NCI-H2081 treated with DMSO at 0.1 percent for 48 hours (cell line): ENCODE results near the gene PXDN.
A peak's percentile ranks its signal among the peaks of the same experiment; 100 is the strongest.
"Not testable (repeated sequence)": the region's sequence is repeated elsewhere in the genome, so short reads cannot be mapped to it uniquely, and the experiment has no call there.

ENCODE experiments used
- DNase-seq: peaks from one replicate; lab custom pipeline; 2025; lab: John Stamatoyannopoulos, UW

Gene PXDN

DNA sequence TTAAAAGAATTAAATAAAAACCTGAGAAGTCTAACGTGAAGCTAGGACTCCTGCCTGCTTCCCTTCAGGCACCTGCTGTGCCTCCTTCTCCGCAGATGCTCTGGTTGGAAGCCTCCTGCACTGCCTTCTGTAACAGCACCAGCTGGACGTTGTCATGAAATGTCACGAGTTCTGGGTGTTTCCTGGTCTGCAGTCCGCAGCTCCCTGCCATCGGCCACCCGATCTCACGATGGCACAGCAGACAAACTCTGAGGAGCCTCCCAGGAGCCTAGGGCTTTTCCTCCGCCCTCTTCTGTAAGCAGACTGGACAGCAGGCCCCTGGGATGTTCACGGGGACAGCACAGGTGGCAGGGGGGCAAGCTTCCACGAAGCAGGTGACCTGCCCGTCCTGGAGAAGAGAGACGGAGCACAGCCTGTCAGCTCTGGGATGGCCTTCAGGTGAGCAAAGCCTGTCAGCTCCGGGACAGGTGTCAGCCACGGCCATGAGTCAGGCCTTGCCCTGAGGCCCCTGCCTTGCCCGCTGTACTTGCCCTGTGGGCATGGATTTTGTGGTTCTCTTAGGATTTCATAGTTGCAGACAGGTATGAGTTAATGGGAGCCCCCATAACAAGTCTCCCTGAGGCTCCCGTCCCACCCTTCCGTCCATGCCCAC is 110.3 kb downstream of the PXDN start:
- no peak for DNase-seq

DNA sequence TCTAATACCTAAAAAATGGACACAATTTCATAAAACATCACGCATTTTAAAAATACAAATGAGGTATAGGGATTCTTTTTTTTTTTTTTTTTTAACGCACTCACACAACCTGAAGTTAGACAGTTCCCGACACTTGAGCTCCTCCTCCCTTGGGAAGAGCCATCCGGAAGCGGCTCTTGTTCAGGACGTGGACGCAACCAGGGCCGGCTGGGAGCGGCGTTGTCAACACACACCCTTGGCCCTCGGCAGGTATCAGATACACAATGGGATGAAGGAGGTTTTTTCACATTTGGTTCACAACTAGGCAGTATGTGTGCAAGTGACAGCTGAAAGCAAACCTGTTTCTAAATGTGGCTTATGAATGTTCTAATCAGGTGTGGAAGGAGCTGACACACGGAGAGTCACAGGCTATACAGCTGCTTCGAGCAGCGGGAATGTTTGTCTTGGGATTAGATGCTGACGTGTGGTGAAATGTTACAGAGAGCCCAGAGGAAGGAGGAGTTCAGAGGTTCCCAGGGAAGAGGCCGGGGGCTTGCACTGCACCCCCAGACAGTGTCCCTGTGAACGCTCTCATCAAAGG is 111.1 kb downstream of the PXDN start:
- no peak for DNase-seq

DNA sequence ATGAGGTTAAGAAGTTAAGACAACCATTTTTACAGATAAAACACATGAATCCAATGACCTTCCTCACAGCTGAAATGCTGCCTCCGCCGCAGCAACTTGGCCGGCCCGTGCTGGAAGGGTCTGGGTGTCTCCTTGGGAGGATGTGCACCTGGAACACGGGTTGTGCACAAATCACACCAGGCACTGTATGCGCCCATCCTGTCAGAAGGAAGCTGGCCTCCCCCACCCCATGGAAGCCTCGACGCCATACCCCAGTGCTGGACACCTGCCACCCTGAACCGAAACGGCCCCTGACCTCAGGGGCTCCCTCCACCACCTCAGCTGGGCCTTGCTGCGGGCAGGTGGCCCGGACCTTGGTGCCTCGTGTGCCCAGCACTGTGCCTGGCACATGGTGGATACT is 111.8 kb downstream of the PXDN start:
- DNase-seq, result no peak

DNA sequence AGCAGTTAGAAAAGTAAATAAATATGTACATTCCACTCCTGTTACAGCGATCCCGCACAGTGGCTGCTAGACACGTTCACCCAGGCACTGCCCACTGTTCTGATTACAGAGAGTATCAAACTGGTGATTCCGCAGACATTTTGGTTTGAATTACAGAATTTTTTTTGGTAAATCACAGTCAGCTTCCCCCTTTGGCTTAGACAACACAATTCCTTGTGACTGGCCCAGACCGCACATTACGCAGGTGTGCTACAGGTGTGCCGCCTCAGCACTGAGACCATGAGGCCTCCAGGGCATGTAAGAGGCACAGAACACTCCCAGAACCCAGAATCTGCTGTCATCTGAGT is 112.3 kb downstream of the PXDN start:
- no peak for DNase-seq

DNA sequence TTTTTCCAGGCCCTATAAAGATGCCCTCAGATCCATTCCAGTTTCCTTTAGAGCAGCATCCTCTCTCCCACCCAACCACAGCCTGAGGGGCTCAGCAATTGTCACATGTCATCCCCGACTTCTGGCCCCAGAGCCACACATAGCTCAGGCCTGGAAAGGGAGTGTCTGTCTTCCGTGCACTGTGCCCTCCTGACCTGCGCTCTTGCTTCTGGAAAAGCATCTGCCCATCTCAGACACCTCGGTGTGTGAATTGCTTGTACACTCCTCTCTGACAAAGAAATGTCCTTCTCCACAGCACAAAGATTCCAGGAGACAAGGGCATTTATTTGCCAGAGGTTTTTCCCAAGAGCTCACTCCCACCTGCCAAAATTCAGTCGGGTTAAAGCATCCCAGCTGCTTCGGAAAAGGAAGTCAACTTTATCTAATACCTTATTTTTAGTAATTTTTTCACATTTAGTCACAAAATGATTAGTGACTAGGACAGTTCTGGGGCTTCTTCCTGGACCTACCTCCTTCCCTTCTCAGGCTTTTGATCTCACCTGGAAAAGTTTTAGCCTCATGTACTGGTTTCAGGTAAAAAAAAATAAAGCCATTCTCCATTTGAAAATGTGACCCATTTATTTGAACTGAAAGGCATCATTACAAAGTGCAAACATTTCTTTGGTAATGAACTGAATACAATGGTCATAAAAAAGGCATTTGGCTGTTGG is 112.9 kb downstream of the PXDN start:
- no peak for DNase-seq

DNA sequence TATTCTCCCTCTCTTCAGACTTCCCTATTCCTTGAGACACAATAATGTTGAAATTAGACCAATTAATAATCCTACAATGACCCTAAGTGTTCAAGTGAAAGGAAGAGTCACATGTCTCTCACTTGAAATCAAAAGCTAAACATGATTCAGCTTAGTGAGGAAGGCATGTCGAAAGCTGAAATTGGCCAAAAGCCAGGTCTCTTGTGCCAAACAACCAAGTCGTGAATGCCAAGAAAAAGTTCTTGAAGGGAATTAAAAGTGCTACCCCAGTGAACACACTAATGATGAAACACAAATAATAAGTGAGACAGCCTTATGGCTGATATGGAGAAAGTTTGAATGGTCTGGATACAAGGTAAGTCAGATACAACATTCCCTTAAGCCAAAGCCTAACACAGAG is 115.4 kb downstream of the PXDN start:
- DNase-seq, result no peak

DNA sequence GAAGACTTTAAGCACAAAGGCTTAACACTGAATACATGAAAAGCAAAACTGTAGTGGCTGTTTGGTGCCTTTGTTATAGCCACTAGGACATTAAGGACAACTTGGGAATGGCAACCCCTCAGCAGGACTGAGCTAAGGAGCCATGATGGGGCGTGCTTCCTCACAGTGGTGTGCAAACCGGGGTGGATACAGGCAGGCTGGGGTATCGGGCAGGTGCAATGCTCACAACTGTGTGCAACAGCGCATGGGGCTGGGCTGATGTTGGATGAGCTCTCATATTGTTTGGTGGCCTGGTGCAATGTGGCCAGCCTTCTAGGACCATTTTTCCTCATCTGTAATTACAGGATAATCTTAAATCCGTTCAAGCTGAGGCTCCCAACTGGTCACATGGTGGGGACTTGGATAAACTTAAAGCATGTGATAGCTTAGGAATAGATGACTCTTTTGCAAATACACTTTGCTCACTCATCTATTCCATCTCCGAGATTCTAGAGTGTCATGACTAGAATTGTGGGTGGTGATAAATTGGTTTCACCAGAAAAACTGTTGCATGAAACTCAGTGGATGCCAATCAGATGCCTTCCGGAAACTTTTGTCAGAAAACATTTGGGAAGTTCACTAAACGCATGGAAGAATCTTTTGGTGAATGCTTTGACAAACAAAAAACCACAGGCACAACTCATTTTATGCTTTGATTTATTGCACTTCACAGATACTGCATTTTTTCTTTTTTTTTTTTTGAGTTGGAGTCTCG is 116.5 kb downstream of the PXDN start:
- DNase-seq, result no peak

DNA sequence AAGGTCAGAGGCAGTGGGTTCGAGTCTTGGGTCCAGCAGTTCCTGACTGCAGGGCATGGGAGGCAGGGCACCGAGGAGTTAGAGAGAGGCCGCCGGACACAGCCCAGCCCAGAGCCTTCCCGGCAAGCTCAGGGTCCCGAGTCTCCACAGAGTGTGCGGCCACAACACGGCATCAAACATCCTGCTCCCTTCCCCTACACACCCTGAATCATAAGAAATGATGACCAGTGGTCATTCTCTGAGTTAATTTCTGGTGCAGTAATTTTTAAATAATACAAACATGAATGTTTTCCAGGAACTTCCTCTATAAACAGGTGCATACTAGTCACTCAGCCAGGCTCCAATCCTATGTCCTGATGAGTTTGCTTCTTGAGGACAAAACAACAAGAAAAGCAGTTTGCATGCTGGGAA is 118.0 kb downstream of the PXDN start:
- no peak for DNase-seq

DNA sequence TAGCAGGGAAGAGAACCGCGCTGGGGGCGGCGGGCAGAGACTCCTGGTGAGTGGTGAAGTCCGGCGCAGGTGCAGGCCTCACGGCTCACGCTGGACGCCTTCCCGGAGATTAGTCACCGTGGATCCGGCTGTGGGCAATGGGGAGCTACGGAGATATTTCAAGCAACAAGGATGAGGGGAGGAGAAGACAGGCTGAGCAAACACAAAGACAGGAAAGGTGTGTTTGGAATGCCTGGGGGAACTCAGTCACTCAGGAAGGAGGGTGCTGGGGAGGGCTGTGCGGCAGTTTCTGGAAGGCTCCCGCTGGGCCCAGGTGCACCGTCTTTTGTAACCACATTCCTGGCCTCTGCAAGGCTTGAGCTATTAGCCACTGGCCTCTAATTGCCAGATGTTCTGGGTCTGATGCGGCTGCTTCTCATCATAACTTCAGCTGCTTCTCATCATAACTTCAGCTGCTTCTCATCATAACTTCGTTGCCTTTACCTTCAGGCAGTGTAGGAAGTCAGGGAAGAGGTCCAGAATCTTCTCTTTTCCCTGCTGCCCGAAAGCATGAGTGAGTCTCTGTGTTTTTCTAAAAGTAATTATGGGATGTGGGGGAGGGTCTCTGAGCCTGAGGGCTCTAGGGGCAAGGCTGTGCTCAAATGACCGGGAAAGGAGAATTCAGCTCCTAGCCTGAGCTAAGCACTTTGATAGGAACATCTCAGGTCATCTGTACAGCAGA is 118.9 kb downstream of the PXDN start:
- DNase-seq, result peak; percentile 49

DNA sequence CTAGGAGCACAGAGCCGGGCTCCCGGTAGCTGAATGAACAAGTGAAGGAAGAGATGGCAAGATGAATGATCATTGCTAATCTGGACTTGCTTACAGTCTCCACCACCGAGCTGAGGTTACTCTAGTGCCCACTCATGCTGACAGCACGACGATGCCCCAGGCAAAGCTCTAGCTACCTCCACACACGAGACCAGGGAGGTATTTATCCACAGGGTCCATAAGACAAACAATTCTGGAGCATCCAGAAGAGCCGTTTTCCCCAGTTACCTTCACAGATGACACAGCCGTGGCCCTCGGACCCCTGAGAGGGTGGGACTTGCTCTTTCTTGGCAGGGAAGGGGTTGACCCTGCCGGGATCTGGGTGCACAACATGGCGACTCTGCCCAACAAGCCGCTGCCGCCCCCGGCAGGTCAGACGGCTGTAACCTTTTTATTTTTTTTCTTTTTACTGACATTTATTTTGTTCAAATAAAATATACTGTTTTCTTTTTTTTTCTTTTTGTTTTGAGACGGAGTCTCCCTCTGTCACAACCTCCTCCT is 120.3 kb downstream of the PXDN start:
- DNase-seq, result no peak

DNA sequence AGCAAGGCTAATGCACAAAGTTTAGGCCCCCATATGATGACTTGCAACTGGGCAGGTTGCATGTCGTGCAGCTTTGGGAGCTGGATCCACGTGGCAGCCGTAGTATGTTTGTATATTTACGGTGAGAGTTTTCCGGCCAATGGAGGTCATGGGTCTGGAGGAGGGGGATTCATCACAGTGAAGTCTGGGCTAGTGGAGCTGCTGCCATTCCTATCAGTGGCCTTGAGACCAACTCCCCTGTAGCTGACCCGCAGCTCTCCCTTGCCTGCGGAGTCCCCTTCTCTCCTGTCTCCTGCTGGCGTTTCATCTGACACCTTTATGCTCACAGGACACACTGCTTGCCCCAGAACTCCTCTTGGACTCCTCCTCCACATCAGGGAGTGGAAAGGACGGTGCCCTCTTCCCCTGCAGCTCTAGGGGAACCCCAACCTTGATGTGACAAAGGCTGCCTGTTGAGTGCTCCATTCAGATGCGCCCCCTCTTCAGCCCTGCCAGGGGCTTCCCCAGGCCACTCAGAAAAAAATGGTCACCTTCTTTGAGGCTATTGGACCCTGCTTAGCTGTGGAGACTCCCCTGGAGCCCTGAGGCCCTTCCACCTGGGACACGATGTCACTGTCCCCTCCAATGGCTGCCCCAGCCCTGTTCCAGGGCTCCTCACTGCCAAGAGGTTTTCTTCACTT is 121.7 kb downstream of the PXDN start:
- no peak for DNase-seq

DNA sequence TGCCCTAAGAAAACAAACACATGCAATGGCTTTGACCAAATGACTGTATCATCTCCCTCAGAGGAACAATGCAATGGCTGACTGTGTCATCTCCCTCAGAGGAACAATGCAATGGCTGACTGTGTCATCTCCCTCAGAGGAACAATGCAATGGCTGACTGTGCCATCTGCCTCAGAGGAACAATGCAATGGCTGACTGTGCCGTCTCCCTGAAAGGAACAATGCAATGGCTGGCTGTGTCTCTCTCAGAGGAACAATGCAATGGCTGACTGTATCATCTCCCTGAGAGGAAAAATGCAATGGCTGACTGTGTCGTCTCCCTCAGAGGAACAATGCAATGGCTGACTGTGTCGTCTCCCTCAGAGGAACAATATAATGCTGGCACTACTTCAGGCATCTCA is 122.3 kb downstream of the PXDN start:
- DNase-seq, result not testable (repeated sequence)

DNA sequence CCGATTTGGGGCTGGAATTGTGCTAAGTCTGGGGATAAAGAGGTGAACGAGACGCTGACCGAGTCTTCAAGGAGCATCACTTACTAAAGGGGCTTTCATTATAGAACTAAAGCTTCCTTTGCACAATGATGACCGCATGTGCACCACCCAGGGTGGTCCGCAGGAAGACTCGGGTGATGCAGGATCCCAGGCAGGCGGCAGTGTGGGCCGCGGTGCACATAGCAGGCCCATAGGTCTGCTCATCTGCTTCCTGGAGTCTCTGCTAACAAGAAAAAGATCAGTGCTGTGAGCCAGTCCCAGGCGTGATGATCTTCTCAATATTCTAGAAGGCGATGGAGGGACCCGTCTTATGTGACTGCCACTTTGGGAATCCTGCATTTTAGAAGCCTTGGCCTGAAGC is 122.8 kb downstream of the PXDN start:
- DNase-seq, result no peak

DNA sequence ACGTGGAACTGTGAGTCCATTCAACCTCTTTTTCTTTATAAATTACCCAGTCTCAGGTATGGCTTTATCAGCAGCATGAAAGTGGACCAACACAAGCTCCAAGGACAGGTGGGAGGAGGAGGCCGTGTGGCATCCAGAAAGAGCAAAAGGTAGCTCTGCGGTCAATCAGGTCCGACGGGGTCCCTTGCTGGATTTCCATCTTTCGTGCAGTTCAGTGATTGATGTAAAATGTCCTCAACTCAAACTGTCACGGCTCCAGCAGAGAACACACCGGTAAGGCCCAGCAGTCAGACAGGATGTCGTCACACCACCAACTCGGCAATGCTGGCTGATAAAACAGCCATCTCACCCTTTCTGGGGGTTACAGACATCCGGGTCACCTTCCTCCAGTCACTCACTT is 123.3 kb downstream of the PXDN start:
- no peak for DNase-seq

DNA sequence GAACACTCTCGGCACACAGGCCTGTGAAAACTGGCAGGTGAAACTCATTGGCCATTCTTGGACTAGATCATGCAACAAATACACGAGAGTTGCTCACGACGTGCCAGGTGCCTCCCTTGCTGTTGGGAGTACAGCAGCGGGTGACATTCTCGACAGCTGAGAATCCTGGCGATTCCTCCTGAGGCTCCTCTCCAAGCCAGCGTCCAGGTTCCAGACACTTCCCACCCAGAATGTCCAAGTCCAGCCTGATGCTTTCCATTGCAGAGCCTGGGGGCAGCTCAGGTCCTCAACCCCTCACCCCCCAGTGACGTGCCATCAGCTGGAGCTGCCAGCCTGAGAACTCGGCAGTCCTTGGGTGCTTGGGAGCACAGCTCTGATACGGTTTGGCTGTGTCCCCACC is 124.2 kb downstream of the PXDN start:
- DNase-seq, result no peak

DNA sequence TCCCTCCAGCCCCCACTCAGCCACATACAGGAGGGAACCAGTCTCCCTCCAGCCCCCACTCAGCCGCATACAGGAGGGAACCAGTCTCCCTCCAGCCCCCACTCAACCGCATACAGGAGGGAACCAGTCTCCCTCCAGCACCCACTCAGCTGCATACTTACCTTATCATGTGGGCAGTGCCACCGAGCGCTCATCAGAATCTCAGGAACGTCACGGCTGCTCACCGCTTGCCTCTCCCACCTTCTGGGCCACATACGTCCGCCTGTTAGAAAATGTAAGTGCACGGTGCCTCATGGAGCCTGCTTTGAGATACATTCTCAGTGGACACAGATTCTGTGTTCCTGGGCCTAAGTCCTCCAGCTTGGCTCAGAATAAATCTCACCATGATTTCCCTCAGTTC is 124.8 kb downstream of the PXDN start:
- DNase-seq, result no peak

DNA sequence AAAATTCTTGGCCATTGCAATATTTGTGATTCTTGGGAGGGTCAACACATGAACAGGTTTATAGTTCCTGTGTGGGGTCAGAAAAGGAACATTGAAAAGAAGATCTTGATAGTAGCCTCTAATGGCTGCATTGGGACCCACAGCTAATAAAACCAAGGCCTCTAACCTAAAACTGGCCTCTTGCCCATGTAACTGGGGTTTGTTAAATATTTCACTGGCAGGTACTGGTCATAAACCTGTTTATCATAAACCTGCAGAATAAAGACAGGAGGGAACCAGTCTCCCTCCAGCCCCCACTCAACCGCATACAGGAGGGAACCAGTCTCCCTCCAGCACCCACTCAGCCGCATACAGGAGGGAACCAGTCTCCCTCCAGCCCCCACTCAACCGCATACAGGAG is 125.3 kb downstream of the PXDN start:
- DNase-seq, result no peak

DNA sequence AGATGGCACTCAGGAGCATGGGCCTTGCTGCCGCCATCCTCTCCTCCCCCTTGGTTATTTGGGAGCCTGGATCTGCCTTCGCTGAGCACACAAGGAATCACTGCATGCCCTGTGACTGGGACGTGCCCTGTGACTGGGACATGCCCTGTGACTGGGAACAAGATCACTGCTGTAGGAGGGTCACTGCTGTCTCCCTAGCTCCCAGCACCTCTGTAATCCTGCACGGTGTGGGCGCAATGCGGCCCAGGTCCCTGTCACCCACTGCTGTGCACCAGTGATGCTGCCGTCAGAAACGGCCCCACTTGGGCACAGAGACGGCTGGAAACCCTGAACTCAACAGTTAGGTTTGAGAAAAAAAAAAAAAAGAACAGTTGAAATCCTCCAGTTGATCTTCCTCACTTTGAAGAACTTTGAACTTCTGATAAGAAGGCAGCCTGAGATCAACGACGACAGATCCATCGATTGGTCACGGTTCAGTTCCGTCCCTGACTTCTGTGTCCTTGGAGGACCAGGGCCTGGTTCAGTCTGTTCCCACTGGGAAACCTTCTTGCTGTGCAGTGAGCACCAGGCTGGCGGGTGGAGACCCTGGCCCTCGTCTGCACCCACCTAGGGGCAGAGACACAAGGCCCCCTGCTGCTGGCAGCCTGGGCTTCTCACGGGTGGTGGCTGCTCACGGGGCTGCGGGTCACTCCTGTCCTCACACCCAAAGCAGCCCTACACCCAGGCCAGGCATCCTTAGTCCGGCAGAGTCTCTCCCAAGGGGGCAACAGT is 125.9 kb downstream of the PXDN start:
- DNase-seq, result no peak

DNA sequence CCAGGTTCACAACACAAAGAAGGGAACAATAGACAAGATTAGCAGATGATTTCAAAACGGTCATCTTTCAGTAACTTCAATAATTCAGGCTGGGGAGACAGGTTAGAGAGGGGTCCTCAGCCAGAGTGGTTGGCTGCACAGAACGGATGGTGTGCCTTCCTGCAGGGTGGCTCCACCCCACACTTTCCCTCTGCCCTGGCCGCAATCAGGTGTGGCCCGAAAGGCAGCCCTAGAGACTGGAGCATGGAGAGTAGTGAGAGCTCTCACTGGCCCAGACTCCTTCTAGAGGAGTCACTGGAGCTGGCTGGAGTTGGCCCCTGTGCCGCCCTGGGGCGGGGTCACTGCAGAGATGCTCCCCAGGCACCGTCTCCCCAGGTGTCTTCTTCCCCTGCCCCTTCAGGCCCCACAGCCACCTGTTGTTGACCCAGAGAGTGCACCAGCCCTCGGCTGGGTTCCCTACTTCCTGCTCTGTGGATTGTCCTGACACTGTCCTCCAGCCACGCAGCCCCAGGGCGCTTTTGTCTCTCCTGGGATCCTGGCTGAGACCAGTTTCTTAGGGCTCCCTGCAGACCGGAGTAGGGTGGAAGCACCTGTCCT is 126.8 kb downstream of the PXDN start:
- DNase-seq, result no peak

DNA sequence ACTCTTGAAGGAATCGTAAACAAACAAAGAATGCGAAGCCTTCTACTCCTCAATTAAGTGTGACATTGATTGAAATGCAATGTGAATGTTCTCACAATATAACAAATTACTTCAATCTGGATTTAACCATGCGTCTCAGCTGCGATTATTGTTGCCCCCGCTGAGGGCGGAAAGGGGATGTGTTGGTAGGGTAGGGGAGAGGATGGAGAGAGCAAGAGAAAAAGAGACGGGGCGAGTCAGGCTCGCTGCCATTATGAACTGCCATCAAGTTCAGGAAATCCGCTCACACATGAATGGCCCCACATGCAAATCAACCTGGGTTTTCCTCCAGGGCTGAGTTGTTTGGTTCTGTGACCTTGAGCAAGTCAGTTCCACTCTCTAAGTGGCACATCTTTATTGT is 129.8 kb downstream of the PXDN start:
- DNase-seq, result no peak
